ENCODE results near the gene OLIG2. TPM values are rescaled to one million over a fixed set of nuclear protein-coding genes. Genes with fewer than 3 reads are reported as not detected.

OLIG2 gene
- total RNA-seq, 3 donors from 2014 or later: not detected

DNA sequence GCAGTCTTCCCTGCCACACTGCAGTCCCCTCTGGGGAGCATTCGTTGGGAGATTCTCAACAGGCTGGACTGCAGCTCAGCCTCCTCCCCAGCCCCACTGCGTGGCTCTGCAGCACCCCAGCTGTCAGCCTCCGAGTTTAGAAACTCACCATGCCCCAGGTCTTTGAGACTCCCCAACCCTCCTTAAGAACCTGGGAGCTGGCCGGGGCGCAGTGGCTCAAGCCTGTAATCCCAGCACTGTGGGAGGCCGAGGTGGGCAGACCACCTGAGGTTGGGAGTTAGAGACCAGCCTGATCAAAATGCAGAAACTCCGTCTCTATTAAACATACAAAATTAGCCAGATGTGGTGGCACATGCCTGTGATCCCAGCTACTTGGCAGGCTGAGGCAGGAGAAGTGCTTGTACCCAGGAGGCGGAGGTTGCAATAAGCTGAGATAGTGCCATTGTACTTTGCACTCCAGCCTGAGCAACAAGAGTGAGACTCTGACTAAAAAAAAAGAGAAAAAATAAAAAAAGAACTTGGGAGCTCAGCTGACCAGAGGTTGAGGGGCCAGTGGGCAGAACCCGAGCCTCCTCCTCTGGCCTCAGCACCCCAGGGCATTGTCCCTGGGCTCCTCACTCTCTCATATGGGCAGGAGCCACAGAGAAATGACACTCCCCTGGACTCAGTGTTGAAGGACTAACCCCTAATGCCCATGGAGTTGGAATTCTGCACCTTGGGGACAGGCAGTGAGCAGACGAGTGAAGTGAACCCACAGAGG lies 5.6 kb downstream of the OLIG2 start:
- TF ChIP-seq CTCF (IDR thresholded peaks at IDR 0.05): no peak
- intact Hi-C loops (cut with DNase I, micrococcal nuclease): no loop called here
- no peak for ATAC-seq

GRCh38 chr21:33032434-33033047 lies 6.8 kb downstream of the OLIG2 start:
- Histone ChIP-seq H3K36me3 (ENCODE audit: low read depth) (no peaks in the 10 kb centered on the region), H3K9me3 (no peaks in the 10 kb centered on the region), H3K4me1 (ENCODE audit: low read depth) (no peaks in the 10 kb centered on the region), H3K4me3 (no peak overlapping the region)
- no peak for TF ChIP-seq CTCF (IDR thresholded peaks at IDR 0.05)
- DNase-seq (no peak), ATAC-seq (no peak)
- intact Hi-C loops (cut with DNase I, micrococcal nuclease): no loop called here

More for the DNA sequence above, 5.6 kb downstream of the OLIG2 start:
- Histone ChIP-seq H3K4me3 (no peak overlapping the region), H3K36me3 (ENCODE audit: low read depth) (no peaks in the 10 kb centered on the region), H3K9me3 (no peaks in the 10 kb centered on the region), H3K4me1 (ENCODE audit: low read depth) (no peaks in the 10 kb centered on the region)
- no peak for DNase-seq

- intact Hi-C loops (cut with DNase I, micrococcal nuclease): no loop called here
- ATAC-seq (no peak), DNase-seq (no peak)
- TF ChIP-seq CTCF (IDR thresholded peaks at IDR 0.05): no peak
- Histone ChIP-seq H3K9me3 (no peaks in the 10 kb centered on the region), H3K4me3 (no peak overlapping the region), H3K36me3 (ENCODE audit: low read depth) (no peaks in the 10 kb centered on the region), H3K4me1 (ENCODE audit: low read depth) (no peaks in the 10 kb centered on the region)
Measured at GRCh38 chr21:33033094-33033951, 7.6 kb downstream of the OLIG2 start.

- intact Hi-C loops (cut with DNase I, micrococcal nuclease): no loop called here
- H3K36me3 ChIP-seq (ENCODE audit: low read depth): no peaks in the 10 kb centered on the region
- DNase-seq (no peak), ATAC-seq (no peak)
- no peak for TF ChIP-seq CTCF (IDR thresholded peaks at IDR 0.05)
- H3K9me3 ChIP-seq: no peaks in the 10 kb centered on the region
- H3K4me3 ChIP-seq: no peak overlapping the region
- H3K4me1 ChIP-seq (ENCODE audit: low read depth): no peaks in the 10 kb centered on the region
Measured at GRCh38 chr21:33033961-33034413, 8.3 kb downstream of the OLIG2 start.

DNA sequence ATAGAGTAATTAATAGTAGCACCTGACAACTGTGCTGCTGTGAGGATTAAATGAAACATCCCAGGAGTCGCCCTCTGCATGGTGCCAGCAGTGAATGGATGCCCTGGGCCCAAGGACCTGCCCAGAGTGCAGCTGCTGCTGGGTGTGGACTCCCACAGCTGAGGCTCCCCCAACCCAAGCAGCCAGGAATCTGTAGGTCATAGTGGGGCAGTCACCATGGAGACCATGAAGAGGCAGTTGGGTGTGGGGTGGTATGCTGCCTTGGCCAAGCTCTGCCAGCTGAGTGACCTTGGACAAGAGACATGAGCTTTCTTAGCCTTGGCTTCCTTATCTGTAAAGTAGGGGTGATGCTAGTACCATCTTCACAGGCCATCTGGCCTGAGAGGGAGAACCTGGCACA lies 9.4 kb downstream of the OLIG2 start:
- Histone ChIP-seq H3K36me3 (ENCODE audit: low read depth) (no peaks in the 10 kb centered on the region), H3K4me1 (ENCODE audit: low read depth) (no peaks in the 10 kb centered on the region), H3K9me3 (no peaks in the 10 kb centered on the region), H3K4me3 (no peak overlapping the region)
- no peak for DNase-seq
- no peak for TF ChIP-seq CTCF (IDR thresholded peaks at IDR 0.05)
- intact Hi-C loops (cut with DNase I, micrococcal nuclease): no loop called here
- no peak for ATAC-seq
